DOHH2 (cell line): Measurements from ENCODE around the gene TEX10.
A peak's percentile ranks its signal among the peaks of the same experiment; 100 is the strongest.

Source experiments
- H3F3A ChIP-seq: fragments of 200-600 bp; sonication (generic), shearing (Covaris generic); 2 replicates; pipeline ENCODE4 v1.6.0; 2016; ENCODE audit warnings: antibody characterized with exemption, mild to moderate bottlenecking; ENCODE audit not compliant: control insufficient read depth, insufficient read depth
- H3K27ac ChIP-seq: fragments of 200-600 bp; sonication (generic); 2 replicates; pipeline ENCODE4 v1.5.1; 2014; ENCODE audit warnings: low read depth, mild to moderate bottlenecking, low read length, moderate library complexity
- H3K27me3 ChIP-seq: fragments of 200-600 bp; sonication (generic); 2 replicates; pipeline ENCODE4 v1.6.1; 2014; ENCODE audit warnings: mild to moderate bottlenecking, low read length, mixed read lengths; ENCODE audit not compliant: control insufficient read depth
- H3K36me3 ChIP-seq: fragments of 200-600 bp; sonication (generic); 2 replicates; pipeline ENCODE4 v1.6.1; 2014; ENCODE audit warnings: mild to moderate bottlenecking, low read length, moderate library complexity, mixed read lengths; ENCODE audit not compliant: control insufficient read depth
- H3K4me1 ChIP-seq: fragments of 200-600 bp; sonication (generic); 2 replicates; pipeline ENCODE4 v1.6.1; 2014; ENCODE audit warnings: mild to moderate bottlenecking, low read length, mixed read lengths; ENCODE audit not compliant: control insufficient read depth
- H3K4me2 ChIP-seq: fragments of 200-600 bp; sonication (generic); 2 replicates; pipeline ENCODE4 v1.6.0; 2014; ENCODE audit warnings: mild to moderate bottlenecking, low read length, moderate library complexity
- H3K4me3 ChIP-seq: fragments of 200-600 bp; sonication (generic); 2 replicates; pipeline ENCODE4 v1.5.1; 2014; ENCODE audit warnings: mild to moderate bottlenecking, low read length, mixed read lengths
- H3K79me2 ChIP-seq: fragments of 200-600 bp; sonication (generic); 2 replicates; pipeline ENCODE4 v1.6.1; 2014; ENCODE audit warnings: mild to moderate bottlenecking, low read length, mixed read lengths; ENCODE audit not compliant: control insufficient read depth
- H3K9me2 ChIP-seq: fragments of 200-600 bp; sonication (generic); replicated peaks from 2 replicates; pipeline ENCODE4 v1.6.1; 2014; ENCODE audit warnings: mild to moderate bottlenecking, low read length, mixed read lengths; ENCODE audit not compliant: control insufficient read depth
- H3K9me3 ChIP-seq: fragments of 200-600 bp; sonication (generic); 2 replicates; pipeline ENCODE4 v1.6.1; 2014; ENCODE audit warnings: antibody characterized with exemption, low read length, mixed read lengths; ENCODE audit not compliant: control insufficient read depth, insufficient read depth
- H4K20me1 ChIP-seq: fragments of 200-600 bp; sonication (generic); 2 replicates; pipeline ENCODE4 v1.6.0; 2014; ENCODE audit warnings: low read depth, mild to moderate bottlenecking, antibody characterized with exemption, low read length, moderate library complexity; ENCODE audit not compliant: control insufficient read depth, insufficient read depth
- CTCF ChIP-seq: fragments of 200-600 bp; sonication (generic); IDR thresholded peaks from one replicate; pipeline ENCODE4 v1.5.1; 2014; ENCODE audit warnings: antibody characterized with exemption, mild to moderate bottlenecking, low read depth, low read length; ENCODE audit not compliant: poor library complexity, severe bottlenecking
- EZH2phosphoT487 ChIP-seq: fragments of 200-600 bp; sonication (generic); IDR thresholded peaks from 2 replicates; pipeline ENCODE4 v1.6.1; 2017; ENCODE audit warnings: borderline replicate concordance, mild to moderate bottlenecking, antibody characterized with exemption, low read length, moderate library complexity, mixed read lengths

The TEX10 gene

GRCh38 chr9:100352727-100353505, at the start of gene TEX10:
TEX10 (minus strand) TSS chr9:100352942; CDS start chr9:100349363, 3,579 bp downstream.
- Histone ChIP-seq H3K9me2 (no peaks in the 10 kb centered on the region), H3F3A (0 out of 2 replicates have a peak, but pooled peaks cover 3% of the 10 kb centered on the region), H3K36me3 (peaks cover 61% of the 10 kb centered on the region), H3K27me3 (no peaks in the 10 kb centered on the region), H3K9me3 (peaks cover 16% of the 10 kb centered on the region; the same call in 1 of the 2 replicates), H4K20me1 (peaks cover 31% of the 10 kb centered on the region), H3K27ac (peak within 1 kb of the TSS; percentile 65), H3K79me2 (peaks cover 81% of the 10 kb centered on the region), H3K4me2 (peak within 1 kb of the TSS; percentile 87), H3K4me3 (peak within 1 kb of the TSS; percentile 95), H3K4me1 (peaks cover 65% of the 10 kb centered on the region)
- TF ChIP-seq EZH2phosphoT487: no peak
- no peak for TF ChIP-seq CTCF

DNA sequence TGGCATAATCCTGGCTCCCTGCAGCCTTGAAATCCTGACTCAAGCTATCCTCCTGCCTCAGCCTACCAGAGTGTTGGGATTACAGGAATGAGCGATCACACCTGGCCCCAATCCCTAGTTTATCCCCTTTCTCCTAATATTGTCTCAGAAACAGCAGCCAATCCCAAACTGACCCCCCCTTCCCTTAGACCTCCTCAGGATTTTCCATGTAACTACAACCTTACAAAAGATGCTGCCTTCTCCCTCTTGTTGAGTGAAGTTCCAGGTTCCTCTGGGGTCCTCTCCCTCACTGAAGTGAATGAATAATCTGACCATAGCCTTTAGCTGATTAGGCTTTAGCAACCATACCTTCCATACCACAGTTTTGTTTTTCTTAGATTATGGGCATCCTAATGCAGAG, 48.3 kb upstream of the TEX10 start:
- no peaks in the 10 kb centered on the region for H3K4me1 ChIP-seq
- H3K27ac ChIP-seq: no peak overlapping the region
- no peaks in the 10 kb centered on the region for H4K20me1 ChIP-seq
- no peaks in the 10 kb centered on the region for H3K9me2 ChIP-seq
- no peak overlapping the region for H3K4me3 ChIP-seq
- no peaks in the 10 kb centered on the region for H3K79me2 ChIP-seq
- H3K36me3 ChIP-seq: no peaks in the 10 kb centered on the region
- H3F3A ChIP-seq: no peaks in the 10 kb centered on the region
- H3K27me3 ChIP-seq: no peaks in the 10 kb centered on the region
- no peaks in the 10 kb centered on the region for H3K9me3 ChIP-seq
- TF ChIP-seq CTCF (no peak), EZH2phosphoT487 (no peak)
- H3K4me2 ChIP-seq: no peak overlapping the region

- no peak overlapping the region for H3K27ac ChIP-seq
- H3K9me3 ChIP-seq: no peaks in the 10 kb centered on the region
- H3K9me2 ChIP-seq: no peaks in the 10 kb centered on the region
- H4K20me1 ChIP-seq: no peaks in the 10 kb centered on the region
- H3K27me3 ChIP-seq: no peaks in the 10 kb centered on the region
- no peaks in the 10 kb centered on the region for H3K4me1 ChIP-seq
- no peak overlapping the region for H3K4me2 ChIP-seq
- TF ChIP-seq CTCF (no peak), EZH2phosphoT487 (no peak)
- H3F3A ChIP-seq: no peaks in the 10 kb centered on the region
- no peaks in the 10 kb centered on the region for H3K79me2 ChIP-seq
- H3K4me3 ChIP-seq: no peak overlapping the region
- H3K36me3 ChIP-seq: no peaks in the 10 kb centered on the region
These were observed 45.0 kb upstream of the TEX10 start for GRCh38 chr9:100397529-100398266.
